OCI-LY7 (cell line): Measurements from ENCODE around the gene HTR7.

ENCODE experiments used
- CTCF ChIP-seq: fragments of 200-600 bp; sonication (generic); conservative IDR thresholded peaks from 2 replicates; pipeline ENCODE4 v1.5.1; 2014; ENCODE audit warnings: mild to moderate bottlenecking, antibody characterized with exemption, low read length, moderate library complexity, mixed read lengths
- EZH2phosphoT487 ChIP-seq: fragments of 200-600 bp; sonication (generic); IDR thresholded peaks from 2 replicates; pipeline ENCODE4 v1.6.1; 2018; ENCODE audit warnings: low read depth, borderline replicate concordance, mild to moderate bottlenecking, mixed run types, antibody characterized with exemption, low read length, moderate library complexity, mixed read lengths

- no peak for TF ChIP-seq CTCF
- no peak for TF ChIP-seq EZH2phosphoT487
Measured at GRCh38 chr10:90832111-90832510, 25.7 kb downstream of the HTR7 start.
